Neuronal stem cell (in vitro differentiated cells): ENCODE measurements around the gene PRKN.

Experiments used
- DNase-seq: peaks from one replicate; pipeline ENCODE4 v3.0.0-alpha.2; 2013; ENCODE audit warnings: low spot score
- H2AFZ ChIP-seq: one replicate; pipeline ENCODE4 v1.6.1; 2013; ENCODE audit warnings: mild to moderate bottlenecking, low read length, inconsistent platforms
- H2AK5ac ChIP-seq: 2 replicates; pipeline ENCODE4 v1.6.1; 2013; ENCODE audit warnings: low read depth, mild to moderate bottlenecking, inconsistent platforms, low read length, moderate library complexity, mixed read lengths
- H2BK120ac ChIP-seq: 2 replicates; pipeline ENCODE4 v1.6.1; 2013; ENCODE audit warnings: low read depth, mild to moderate bottlenecking, inconsistent platforms, low read length, moderate library complexity, mixed read lengths
- H2BK12ac ChIP-seq: one replicate; pipeline ENCODE4 v1.6.1; 2013; ENCODE audit warnings: low read length, inconsistent platforms
- H2BK15ac ChIP-seq: 2 replicates; pipeline ENCODE4 v1.6.1; 2013; ENCODE audit warnings: mild to moderate bottlenecking, low read length, inconsistent platforms, mixed read lengths
- H2BK5ac ChIP-seq: one replicate; pipeline ENCODE4 v1.6.1; 2013; ENCODE audit warnings: inconsistent platforms, mild to moderate bottlenecking, low read length, moderate library complexity
- H3K14ac ChIP-seq: one replicate; pipeline ENCODE4 v1.6.1; 2013; ENCODE audit warnings: low read length, inconsistent platforms
- H3K18ac ChIP-seq: 2 replicates; pipeline ENCODE4 v1.6.1; 2013; ENCODE audit warnings: low read length, inconsistent platforms
- H3K23ac ChIP-seq: 2 replicates; pipeline ENCODE4 v1.6.1; 2013; ENCODE audit warnings: low read depth, mild to moderate bottlenecking, mixed read lengths, low read length, inconsistent platforms; ENCODE audit not compliant: poor library complexity
- H3K27ac ChIP-seq: replicated peaks from 3 replicates; pipeline ENCODE4 v1.5.1; 2013; ENCODE audit warnings: low read length, inconsistent platforms
- H3K27me3 ChIP-seq, 3 experiments: 2 replicates each; pipeline ENCODE4 v1.6.1; 2013; ENCODE audit warnings: low read length in 3 of 3, mild to moderate bottlenecking in 2 of 3, inconsistent platforms in 1 of 3, low read depth in 1 of 3, mixed read lengths in 1 of 3, moderate library complexity in 1 of 3; ENCODE audit not compliant: control insufficient read depth in 3 of 3, insufficient read depth in 3 of 3
- H3K36me3 ChIP-seq, 2 donors: replicated peaks in 1 of 2; 2 replicates each; pipeline ENCODE4 v1.6.1; 2013; ENCODE audit warnings: low read length in 2 of 2; ENCODE audit not compliant: control insufficient read depth in 2 of 2, insufficient read depth in 2 of 2
- H3K4ac ChIP-seq: 2 replicates; pipeline ENCODE4 v1.6.1; 2013; ENCODE audit warnings: inconsistent platforms, mild to moderate bottlenecking, low read length, moderate library complexity
- H3K4me1 ChIP-seq, 2 donors: 1 replicate in 1 of 2; 2 replicates in 1 of 2; pipeline ENCODE4 v1.6.1; 2013; ENCODE audit warnings: low read length in 2 of 2, low read depth in 1 of 2; ENCODE audit not compliant: control insufficient read depth in 2 of 2, insufficient read depth in 1 of 2
- H3K4me2 ChIP-seq: one replicate; pipeline ENCODE4 v1.6.1; 2013; ENCODE audit warnings: mild to moderate bottlenecking, low read length, inconsistent platforms; ENCODE audit not compliant: insufficient read depth, poor library complexity, severe bottlenecking
- H3K4me3 ChIP-seq, 2 donors: 2 replicates each; pipeline ENCODE4 v1.5.1; 2013; ENCODE audit warnings: low read length in 2 of 2, mild to moderate bottlenecking in 2 of 2, inconsistent platforms in 1 of 2, moderate library complexity in 1 of 2
- H3K79me1 ChIP-seq: one replicate; pipeline ENCODE4 v1.6.1; 2013; ENCODE audit warnings: low read depth, mild to moderate bottlenecking, inconsistent platforms, low read length, moderate library complexity
- H3K9ac ChIP-seq: one replicate; pipeline ENCODE4 v1.6.1; 2013; ENCODE audit warnings: mild to moderate bottlenecking, low read depth, low read length, inconsistent platforms; ENCODE audit not compliant: poor library complexity
- H3K9me3 ChIP-seq, 2 donors: replicated peaks in 1 of 2; 2 replicates each; pipeline versions ENCODE3 to v1.6.1; 2013; ENCODE audit warnings: low read length in 2 of 2, mild to moderate bottlenecking in 2 of 2, inconsistent platforms in 1 of 2, low read depth in 1 of 2, mixed read lengths in 1 of 2, moderate library complexity in 1 of 2; ENCODE audit not compliant: control insufficient read depth in 2 of 2, insufficient read depth in 1 of 2
- H4K8ac ChIP-seq: one replicate; pipeline ENCODE4 v1.6.1; 2013; ENCODE audit warnings: low read depth, mild to moderate bottlenecking, inconsistent platforms, low read length, moderate library complexity
- H4K91ac ChIP-seq: one replicate; pipeline ENCODE4 v1.6.1; 2013; ENCODE audit warnings: low read length, low read depth, mild to moderate bottlenecking, inconsistent platforms; ENCODE audit not compliant: poor library complexity
- WGBS, 2 donors: extraction: QIAGEN DNeasy Blood & Tissue Kit; methylation state at CpG; one replicate each; pipeline ENCODE4 v1.1.7; 2013; ENCODE audit warnings: missing lambda C conversion rate in 2 of 2, mixed read lengths in 1 of 2; ENCODE audit not compliant: insufficient read length in 2 of 2, insufficient replicate concordance in 1 of 2; ENCODE audit errors: extremely low coverage in 2 of 2; 5-methylcytosine and 5-hydroxymethylcytosine counted together

Gene PRKN

DNA sequence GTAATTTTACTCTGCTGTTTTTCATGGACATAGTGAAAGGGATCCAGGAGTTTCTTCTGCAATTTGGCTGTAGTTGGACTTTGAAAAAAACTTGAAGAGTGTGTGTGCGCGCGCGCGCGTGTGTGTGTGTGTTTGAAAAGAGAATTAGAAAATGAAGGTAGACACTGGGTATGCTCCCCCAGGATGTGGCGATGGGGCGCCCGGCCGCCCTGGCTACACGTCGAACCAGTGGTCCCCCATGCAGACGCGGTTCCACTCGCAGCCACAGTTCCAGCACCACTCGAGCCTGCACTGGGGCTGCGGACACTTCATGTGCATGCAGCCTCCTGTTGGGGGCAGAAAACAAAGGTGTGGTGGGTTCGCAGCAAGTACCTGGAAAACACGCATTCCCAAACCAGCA is 1377.7 kb downstream of the PRKN start:
- H3K23ac ChIP-seq, result peak overlapping the region; percentile 91
- H3K79me1 ChIP-seq, result no peaks in the 10 kb centered on the region
- H3K18ac ChIP-seq, result peak overlapping the region; percentile 93
- peaks cover 0 to 5% of the 10 kb centered on the region in 2 donors for H3K4me1 ChIP-seq
- DNase-seq, result no peak
- no peak overlapping the region for H2BK120ac ChIP-seq
- no peak overlapping the region for H3K27ac ChIP-seq
- no peak overlapping the region for H2BK5ac ChIP-seq
- H3K9ac ChIP-seq, result peak overlapping the region; percentile 84
- peak overlapping the region; percentile 81 for H2AK5ac ChIP-seq
- H2BK12ac ChIP-seq, result no peak overlapping the region
- no peaks in the 10 kb centered on the region for H3K9me3 ChIP-seq
- WGBS, 2 donors, result 100% methylated on average over 1 of the region's 19 CpGs; no CpG with 5 or more reads in 1 of the 2 donors
- no peak overlapping the region for H4K8ac ChIP-seq
- no peak overlapping the region for H4K91ac ChIP-seq
- H3K27me3 ChIP-seq, result no peaks in the 10 kb centered on the region
- H3K4me3 ChIP-seq, result no peak overlapping the region
- H2BK15ac ChIP-seq, result no peak overlapping the region
- H3K36me3 ChIP-seq, result no peaks in the 10 kb centered on the region
- peak overlapping the region; percentile 23 for H3K4ac ChIP-seq
- H2AFZ ChIP-seq, result no peak overlapping the region
- no peak overlapping the region for H3K4me2 ChIP-seq
- peak overlapping the region; percentile 56 for H3K14ac ChIP-seq

DNA sequence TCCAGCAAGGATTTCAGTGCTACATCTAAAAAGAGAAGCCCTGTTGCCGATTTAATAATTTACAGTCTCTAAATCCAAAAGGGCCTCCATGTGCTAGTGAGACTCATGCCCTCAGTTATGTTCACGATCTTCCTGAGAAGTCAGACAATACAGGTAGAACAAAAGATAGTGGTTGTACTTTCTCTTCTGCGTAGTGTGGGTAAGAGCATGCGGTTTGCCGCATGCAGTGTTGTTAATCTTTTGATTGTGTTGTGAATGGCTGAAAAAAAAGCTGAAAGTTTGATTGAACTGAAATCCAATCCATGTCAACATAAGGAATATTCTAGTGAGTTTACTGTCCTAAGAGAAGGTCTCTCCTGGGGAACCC is 1379.0 kb downstream of the PRKN start:
- Histone ChIP-seq H2AFZ (no peak overlapping the region), H2BK12ac (no peak overlapping the region), H3K4me3 (no peak overlapping the region), H3K4ac (no peak overlapping the region), H4K91ac (no peak overlapping the region), H2BK15ac (no peak overlapping the region), H3K36me3 (no peaks in the 10 kb centered on the region), H3K23ac (no peak overlapping the region), H3K14ac (no peak overlapping the region), H3K27me3 (no peaks in the 10 kb centered on the region), H3K4me2 (no peak overlapping the region), H3K27ac (no peak overlapping the region), H4K8ac (no peak overlapping the region), H3K4me1 (peaks cover 0 to 4% of the 10 kb centered on the region in 2 donors), H2BK120ac (no peak overlapping the region), H3K9ac (no peak overlapping the region), H2AK5ac (no peak overlapping the region), H3K79me1 (no peaks in the 10 kb centered on the region), H3K18ac (no peak overlapping the region), H3K9me3 (no peaks in the 10 kb centered on the region), H2BK5ac (no peak overlapping the region)
- DNase-seq, result no peak
- no CpG with 5 or more reads among the region's 5 CpGs for WGBS, 2 donors

DNA sequence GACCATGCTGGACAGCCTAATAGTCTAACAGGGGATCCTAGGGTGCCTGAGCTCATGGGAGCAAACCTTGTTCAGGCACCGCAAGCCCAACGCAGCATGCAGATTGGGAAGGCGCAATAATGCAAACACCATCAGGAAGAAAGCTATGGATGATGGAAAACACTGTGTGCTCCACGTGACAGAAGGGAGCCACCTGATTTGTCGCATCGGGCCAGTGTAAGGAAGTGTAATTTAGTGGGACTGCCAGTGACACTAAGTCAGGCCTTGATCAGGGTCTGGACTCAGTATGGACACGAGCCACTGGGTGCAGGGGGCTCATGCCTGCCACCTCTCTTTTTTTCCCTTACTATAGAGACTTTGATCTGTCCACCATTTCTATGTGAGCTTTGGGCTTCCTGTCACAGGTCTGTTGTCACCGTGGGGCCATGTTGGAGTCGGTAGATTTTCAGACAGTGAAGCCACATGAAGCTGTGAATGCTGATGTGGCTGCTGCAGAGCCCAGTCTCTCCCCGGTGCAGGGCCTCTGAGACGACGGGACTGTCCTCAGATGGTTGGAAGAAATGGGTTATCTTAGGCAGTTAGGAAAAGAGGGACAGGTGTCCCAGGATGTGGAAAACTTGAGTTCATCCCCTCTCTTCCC is 1379.5 kb downstream of the PRKN start:
- H2BK5ac ChIP-seq, result no peak overlapping the region
- no peak overlapping the region for H2BK15ac ChIP-seq
- no peak overlapping the region for H3K14ac ChIP-seq
- H3K23ac ChIP-seq, result peak overlapping the region; percentile 44
- no peak overlapping the region for H3K9ac ChIP-seq
- no peak overlapping the region for H4K8ac ChIP-seq
- H3K4ac ChIP-seq, result no peak overlapping the region
- H2AK5ac ChIP-seq, result no peak overlapping the region
- no peaks in the 10 kb centered on the region for H3K36me3 ChIP-seq
- no peak for DNase-seq
- H2BK12ac ChIP-seq, result no peak overlapping the region
- no peaks in the 10 kb centered on the region for H3K27me3 ChIP-seq
- H3K4me2 ChIP-seq, result no peak overlapping the region
- no peaks in the 10 kb centered on the region for H3K79me1 ChIP-seq
- no peak overlapping the region for H2AFZ ChIP-seq
- H3K27ac ChIP-seq, result no peak overlapping the region
- H4K91ac ChIP-seq, result no peak overlapping the region
- no peak overlapping the region for H2BK120ac ChIP-seq
- no CpG with 5 or more reads among the region's 12 CpGs for WGBS, 2 donors
- H3K18ac ChIP-seq, result peak overlapping the region; percentile 14
- H3K4me3 ChIP-seq, result no peak overlapping the region
- peaks cover 0 to 3% of the 10 kb centered on the region in 2 donors for H3K4me1 ChIP-seq
- no peaks in the 10 kb centered on the region for H3K9me3 ChIP-seq

DNA sequence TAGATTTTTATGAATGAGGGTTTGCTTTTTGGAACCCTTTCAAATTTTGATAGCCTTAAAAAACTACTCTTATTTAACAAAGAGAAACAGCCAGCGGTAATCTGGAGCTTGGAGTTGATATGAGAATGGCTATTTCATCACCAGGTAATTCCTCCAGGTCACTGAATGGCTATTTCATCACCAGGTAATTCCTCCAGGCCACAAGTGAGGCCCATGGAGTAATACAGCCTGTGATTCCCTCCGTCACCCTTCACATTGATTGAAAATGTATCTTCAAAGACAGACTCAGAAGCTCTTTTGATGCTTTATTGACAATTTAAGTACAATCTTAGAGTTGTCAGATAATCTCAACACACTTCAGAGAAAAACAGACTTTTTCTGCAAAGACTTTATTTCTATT is 1380.4 kb downstream of the PRKN start:
- Histone ChIP-seq H3K14ac (no peak overlapping the region), H3K4me2 (no peak overlapping the region), H4K8ac (no peak overlapping the region), H2AFZ (no peak overlapping the region), H2BK5ac (no peak overlapping the region), H2AK5ac (no peak overlapping the region), H3K36me3 (no peaks in the 10 kb centered on the region), H2BK15ac (no peak overlapping the region), H3K4ac (no peak overlapping the region), H3K23ac (no peak overlapping the region), H3K27ac (no peak overlapping the region), H4K91ac (no peak overlapping the region), H2BK120ac (no peak overlapping the region), H3K4me3 (no peak overlapping the region), H2BK12ac (no peak overlapping the region), H3K18ac (no peak overlapping the region), H3K4me1 (peaks cover 0 to 2% of the 10 kb centered on the region in 2 donors), H3K9me3 (no peaks in the 10 kb centered on the region), H3K79me1 (no peaks in the 10 kb centered on the region), H3K9ac (no peak overlapping the region), H3K27me3 (no peaks in the 10 kb centered on the region)
- DNase-seq, result no peak
- no CpG with 5 or more reads among the region's 2 CpGs for WGBS, 2 donors
